Stimulated activated CD4-positive, alpha-beta T cell treated with anti-CD3 and anti-CD28 coated beads, TNF-alpha, amount 100 ng/mL, for 48 hours (primary cell): ENCODE measurements around the gene PAK1IP1.
A peak's percentile ranks its signal among the peaks of the same experiment; 100 is the strongest.

ENCODE experiments used
- DNase-seq, 3 donors: peaks; one replicate each; pipeline ENCODE4 v3.0.0-alpha.2; 2020; ENCODE audit warnings: low read depth in 3 of 3

PAK1IP1 gene

DNA sequence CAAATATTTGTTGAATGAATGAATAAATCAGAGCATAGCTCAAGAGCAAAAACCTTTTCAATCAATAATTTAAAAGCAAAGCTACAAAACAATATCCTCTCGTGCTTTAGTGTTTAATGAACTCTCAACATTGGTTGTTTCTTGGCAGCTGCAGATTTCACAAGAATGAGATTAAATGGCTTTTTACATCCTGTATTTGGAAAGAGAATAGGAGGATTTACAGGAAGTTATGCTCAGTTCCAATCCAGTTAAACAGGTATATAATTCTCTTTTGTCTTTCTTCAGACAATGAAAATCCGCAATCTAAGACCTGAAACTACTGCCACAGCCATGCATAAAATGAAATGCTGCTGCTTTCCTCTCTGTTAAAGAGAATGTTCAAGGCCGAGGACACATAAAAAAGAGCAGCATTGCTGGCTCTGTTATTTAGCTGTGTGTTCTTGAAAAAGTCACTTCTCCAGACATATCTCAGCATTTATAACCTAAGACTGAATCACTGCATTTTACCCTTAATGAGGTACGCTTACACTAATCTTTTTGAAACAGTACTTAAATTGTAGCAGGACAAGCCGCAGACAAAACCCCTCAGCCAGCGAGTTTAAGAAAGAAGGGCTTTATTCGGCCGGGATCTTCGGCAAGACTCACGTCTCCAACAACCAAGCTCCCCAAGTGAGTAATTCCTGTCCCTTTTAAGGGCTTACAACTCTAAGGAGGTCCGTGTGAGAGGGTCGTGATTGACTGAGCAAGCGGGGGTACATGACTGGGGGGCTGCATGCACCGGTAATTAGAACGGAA is 3.9 kb upstream of the PAK1IP1 start:
- DNase-seq: no peak

DNA sequence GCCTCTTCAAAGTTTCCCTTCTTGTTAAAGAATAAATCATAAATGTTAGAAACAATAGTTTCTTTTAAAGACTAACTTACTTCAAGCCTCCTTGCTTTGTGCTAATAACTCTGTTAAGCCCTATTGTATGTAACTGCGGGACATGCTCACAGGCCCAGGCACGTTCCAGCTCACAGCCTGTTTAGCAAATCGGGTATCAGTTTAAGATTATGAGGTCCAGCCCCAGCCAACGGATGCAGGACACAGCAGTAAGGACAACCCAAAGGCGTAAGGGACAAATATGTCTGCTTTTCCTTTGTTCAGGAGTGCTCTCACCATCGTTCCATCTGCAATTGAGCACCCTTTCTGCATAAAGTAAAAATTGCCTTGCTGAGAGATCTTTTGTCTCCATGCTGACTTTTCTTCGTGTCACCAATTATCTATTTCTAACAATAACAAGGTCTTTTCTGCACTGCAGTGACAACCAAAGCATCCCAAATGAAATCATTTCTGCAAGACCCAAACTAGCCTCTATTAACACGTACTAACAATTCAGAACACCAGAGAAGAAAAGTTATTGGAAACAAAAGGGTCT is 1.7 kb upstream of the PAK1IP1 start:
- DNase-seq: no peak

DNA sequence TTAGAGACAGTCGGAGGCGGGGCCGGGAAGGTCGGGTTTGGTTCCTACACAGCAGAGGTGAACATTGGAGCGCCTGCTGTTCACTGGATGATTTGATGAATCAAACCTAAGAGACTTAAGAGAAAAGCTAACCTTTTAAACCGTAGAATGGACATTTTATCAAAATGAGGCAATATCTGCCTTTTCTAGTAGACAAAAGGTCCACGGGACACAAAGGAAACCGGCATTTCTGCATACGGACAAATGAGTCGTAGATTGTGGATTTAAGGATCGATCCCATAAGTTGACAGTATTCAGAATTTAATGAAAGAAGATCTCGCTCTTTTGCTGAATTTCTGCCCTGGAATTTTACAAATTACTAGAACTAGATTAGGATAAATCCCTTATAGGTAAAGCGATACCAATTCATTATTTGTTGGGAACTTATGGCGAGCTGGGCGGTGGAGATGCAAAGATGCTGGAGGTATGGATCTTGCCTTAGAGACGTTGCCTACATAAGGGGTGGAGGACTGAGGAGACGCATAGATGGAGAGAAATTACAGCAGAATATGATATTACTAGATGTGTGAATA is 400 bp downstream of the PAK1IP1 start:
- DNase-seq: no peak

DNA sequence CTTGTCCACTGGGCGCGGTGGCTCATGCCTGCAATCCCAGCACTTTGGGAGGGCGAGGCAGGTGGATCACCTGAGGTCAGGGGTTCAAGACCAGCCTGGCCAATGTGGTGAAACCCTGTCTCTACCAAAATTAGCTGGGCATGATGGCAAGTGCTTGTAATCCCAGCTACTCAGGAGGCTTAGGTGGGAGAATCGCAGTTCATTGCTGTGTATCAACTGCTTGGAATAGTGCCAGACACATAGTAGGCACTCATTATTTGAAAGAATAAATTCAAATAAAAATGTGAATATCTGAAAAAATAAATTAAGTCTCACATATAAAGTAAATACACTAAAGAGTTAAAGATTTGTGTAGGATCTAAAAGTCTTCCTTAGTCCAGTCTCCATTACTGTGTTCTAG is 1.9 kb downstream of the PAK1IP1 start:
- no peak for DNase-seq

DNA sequence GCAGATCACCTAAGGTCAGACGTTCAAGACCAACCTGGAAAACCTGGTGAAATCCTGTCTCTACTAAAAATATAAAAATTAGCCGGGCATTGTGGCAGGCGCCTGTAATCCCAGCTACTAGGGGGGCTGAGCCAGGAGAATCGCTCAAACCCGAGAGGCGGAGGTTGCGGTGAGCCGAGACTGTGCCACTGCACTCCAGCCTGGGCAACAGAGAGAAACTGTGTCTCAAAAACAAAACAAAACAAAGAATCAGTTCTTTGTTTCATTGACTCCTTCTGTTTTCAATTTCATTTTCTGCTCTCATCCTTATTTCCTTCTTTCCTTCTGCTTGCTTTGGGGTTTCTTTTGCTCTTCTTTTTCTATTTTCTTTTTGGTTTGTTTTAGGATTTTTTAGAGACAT is 19.2 kb downstream of the PAK1IP1 start:
- no peak for DNase-seq

DNA sequence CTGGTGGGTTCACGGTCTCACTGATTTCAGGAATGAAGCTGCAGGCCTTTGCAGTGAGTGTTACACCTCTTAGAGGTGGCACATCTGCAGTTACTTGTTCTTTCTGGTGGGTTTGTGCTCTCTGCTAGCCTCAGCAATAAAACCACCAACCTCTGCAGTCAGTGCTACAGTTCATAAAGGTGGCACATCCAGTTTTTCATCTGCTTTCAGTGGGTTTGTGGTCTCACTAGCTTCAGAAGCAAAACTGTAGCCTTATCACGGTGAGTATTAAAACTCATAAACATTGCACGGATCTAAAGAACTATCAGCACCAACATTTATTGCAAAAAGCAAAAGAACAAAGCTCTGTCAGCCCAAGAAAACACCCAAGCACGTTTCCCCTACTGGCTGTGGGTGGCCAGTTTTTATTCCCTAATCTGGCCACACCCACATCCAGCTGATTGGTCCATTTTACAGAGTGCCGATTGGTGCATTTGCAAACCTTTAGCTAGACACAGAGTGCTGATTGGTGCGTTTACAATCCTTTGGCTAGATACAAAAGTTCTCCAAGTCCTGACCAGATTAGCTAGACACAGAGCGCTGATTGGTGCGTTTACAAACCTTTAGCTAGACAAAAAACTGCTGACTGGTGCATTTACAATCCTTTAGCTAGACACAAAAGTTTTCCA is 24.7 kb downstream of the PAK1IP1 start:
- peak in 2 of 3 donors; percentile 35 to 56 for DNase-seq

DNA sequence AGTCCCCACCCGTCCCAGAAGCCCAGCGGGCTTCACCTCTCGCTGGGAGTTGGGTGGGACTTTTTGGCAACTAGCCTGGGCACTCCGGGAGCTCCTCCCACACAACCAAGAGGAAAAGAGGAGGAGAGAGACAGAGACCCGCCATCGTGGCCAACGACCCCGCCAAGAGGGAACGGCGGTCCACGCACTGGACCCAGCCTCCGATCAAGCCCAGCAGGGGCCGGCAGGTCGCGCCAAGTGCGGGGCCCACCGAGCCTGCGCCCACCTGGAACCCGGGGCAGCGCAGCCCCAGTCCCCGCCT is 25.1 kb downstream of the PAK1IP1 start:
- DNase-seq: no peak

DNA sequence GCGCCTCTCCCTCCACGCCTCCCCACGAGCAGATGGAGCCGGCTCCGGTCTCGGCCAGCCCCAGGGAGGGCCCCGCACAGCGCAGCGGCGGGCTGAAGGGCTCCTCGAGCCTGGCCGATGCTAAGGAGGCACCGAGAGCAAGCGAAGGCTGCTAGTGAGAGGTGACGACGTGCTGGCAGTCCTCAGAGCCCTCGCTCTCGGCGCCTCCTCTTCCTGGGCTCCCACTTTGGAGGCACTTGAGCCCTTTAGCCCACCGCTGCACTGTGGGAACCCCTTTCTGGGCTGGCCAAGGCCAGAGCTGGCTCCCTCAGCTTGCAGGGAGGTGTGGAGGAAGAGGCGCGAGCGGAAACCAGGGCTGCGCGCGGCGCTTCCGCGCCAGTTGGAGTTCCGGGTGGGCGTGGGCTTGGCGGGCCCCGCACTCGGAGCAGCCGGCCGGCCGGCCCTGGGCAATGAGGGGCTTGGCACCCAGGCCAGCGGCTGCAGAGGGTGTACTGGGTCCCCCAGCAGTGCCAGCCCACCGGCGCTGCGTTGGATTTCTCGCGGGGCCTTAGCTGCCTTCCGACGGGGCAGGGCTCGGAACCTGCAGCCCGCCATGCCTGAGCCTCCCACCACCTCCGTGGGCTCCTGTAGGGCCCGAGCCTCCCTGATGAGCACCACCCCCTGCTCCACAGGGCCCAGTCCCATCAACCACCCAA is 25.6 kb downstream of the PAK1IP1 start:
- DNase-seq: peak in 2 of 3 donors; percentile 11 to 43

DNA sequence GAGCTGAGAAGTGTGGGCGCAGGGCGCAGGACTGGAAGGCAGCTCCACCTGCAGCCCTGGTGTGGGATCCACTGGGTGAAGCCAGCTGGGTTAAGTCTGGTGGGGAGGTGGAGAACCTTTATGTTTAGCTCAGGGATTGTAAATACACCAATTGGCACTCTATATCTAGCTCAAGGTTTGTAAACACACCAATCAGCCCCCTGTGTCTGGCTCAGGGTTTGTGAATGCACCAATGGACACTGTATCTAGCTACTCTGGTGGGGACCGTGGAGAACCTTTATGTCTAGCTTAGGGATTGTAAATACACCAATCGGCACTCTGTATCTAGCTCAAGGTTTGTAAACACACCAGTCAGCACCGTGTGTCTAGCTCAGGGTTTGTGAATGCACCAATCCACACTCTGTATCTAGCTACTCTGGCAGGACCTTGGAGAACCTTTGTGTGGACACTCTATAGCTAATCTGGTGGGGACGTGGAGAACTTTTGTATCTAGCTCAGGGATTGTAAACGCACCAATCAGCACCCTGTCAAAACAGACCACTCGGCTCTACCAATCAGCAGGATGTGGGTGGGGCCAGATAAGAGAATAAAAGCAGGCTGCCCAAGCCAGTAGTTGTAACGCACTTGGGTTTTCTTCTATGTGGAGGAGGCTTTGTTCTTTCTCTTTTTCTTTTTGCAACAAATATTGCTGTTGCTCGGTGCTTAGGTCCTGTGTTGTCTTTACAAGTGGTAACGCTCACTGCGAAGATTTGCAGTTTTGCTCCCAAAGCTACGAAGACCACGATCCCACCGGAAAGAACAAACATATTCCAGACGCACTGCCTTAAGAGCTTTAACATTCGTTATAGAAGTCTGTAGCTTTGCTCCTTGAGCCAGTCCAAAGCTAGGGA is 26.4 kb downstream of the PAK1IP1 start:
- peak in 1 of 3 donors; percentile 21 for DNase-seq

DNA sequence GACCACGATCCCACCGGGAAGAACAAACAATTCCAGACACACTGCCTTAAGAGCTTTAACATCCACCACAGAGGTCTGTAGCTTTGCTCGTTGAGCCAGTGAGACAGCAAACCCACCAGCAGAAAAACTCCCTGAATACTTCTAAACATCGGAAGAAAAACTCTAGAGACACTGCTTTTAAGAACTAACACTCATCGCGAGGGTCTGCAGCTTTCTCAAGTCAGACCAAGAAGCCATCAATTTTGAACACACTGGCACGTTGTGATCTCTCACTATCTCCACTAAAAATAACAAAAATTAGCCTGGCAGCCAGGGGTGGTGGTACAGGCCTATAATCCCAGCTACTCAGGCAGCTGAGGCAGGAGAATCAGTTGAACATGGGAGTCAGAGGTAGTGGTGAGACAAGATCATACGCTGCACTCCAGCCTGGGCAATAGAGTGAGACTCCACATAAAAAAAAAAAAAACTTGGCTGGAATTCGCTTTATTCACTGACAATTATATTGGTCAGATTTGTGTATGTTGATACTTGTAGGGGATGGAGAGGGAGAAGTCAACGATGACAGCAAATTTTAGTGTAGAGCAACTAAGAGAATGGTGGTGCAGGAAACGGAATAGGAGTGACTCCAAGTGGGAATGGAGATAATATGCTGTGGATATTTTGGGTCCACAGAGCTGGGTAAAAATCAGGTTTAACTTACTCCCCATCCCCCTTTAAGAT is 27.2 kb downstream of the PAK1IP1 start:
- no peak for DNase-seq

DNA sequence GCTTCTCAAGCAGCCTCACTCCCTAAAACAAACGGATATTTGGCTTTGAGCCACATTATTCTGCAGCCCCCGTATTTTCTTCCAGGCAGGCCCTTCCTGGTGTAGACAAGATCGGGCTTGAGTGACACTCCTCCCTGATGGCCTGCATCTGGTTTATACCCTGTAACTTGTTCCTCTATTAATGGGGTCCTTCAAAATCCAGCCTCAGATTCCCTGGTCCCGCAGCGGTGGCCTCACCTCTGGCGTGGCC is 27.7 kb downstream of the PAK1IP1 start:
- no peak for DNase-seq

DNA sequence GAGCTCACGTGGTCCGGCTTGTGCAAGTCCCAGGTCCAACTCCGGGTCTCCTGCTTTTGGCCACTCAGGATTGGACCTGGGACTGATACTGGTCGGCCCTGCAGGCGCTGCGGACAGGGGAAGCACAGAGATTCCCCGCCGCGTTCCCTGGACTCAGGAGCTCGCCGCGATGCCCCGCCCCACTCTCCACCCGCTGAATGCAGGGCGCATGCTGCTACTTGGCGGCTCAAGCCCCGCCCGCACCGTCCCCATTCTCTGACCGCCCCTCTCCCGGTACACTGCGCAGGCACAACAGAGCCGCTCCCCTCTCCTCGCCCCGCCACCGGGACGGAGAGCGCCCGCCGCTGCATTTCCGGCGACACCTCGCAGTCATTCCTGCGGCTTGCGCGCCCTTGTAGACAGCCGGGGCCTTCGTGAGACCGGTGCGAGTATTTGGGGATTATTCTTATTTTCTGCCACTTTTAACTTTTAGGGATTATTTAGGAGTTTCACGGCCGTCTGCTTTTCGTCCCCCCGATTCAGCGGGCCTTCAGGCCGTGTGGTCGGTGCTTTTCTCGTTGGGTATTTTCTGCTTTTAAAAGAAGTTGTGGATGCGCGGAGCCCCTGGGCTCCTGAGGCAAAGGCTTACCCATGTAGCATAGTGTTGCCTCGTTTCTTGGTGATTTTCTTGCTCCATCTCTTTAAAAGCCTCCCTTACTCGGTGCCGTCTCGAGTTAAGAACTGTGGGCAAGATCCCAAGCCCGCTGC is 28.2 kb downstream of the PAK1IP1 start, which contains the start of gene TMEM14C:
TMEM14C (plus strand) TSS at position 251 of the 747 bp plus-strand sequence. CDS start 1,544 bp downstream, outside the sequence.
- peak; percentile 76 to 93 (median 79) for DNase-seq

DNA sequence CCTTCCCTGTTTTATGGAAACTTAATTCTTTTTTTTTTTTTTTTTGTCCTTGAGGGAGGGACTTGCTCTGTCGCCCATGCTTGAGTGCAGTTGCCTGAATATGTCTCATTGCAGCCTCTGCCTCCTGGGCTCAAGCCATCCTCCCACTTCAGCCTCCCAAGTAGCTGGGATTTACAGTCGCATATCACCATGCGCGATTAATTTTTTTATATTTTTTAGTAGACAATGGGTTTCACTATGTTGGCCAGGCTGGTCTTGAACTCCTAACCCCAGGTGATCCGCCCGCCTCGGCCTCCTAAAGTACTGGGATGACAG is 28.8 kb downstream of the PAK1IP1 start:
- DNase-seq: no peak

DNA sequence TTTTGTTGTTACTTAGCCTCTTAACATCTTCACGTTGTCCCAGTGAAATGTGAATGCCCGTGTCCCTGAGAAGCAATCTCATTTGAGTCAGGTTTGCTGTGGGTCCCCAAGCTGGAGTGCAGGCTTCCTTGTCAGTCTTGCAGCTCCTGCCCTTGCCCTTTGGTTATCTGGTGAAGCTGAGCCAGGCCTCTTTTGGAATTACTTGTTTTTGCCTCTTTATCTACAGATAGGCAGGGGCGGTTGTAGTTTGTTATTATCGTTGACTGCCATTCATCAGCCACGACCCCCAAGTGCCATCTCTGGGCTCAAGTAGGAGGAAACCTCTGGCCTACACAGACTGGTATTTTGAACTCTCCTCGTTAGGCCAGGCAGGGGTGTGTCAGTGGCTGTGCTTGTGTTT is 30.3 kb downstream of the PAK1IP1 start:
- no peak for DNase-seq

DNA sequence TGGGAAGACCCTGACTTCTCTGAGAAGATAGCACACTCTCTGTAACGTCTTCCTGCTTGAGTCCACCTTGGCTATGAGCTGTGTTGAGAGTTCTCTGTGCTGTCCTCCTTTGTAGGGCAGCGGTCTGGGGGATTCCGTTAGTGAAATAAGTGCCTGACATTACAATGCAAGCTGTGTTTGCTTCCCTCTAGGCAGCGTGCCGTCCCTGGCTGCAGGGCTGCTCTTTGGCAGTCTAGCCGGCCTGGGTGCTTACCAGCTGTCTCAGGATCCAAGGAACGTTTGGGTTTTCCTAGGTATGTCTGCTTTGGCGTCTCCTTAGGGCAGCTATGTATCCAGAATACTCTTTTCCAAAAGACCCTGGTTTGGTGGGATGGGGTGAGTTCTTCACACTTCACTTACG is 30.9 kb downstream of the PAK1IP1 start:
- no peak for DNase-seq

DNA sequence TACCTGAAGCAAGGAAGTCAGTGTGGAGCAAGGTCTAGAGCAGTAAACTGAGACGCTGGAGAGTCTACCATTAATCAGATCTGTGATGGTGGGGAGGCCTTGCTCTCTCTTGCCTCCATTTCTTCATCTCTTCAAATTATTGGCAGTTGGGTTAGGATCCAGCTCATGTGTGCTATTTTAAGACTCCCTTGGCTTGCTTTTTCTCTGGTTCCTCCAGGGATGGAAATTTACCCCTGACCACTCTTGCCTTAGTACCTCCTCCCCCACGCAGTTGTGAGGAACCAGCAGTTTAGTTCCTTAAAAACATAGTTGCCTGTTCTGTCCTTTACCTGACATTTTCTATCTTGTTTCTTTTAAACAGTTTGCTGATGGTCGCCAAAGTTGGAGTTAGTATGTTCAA is 35.5 kb downstream of the PAK1IP1 start:
- DNase-seq: no peak

DNA sequence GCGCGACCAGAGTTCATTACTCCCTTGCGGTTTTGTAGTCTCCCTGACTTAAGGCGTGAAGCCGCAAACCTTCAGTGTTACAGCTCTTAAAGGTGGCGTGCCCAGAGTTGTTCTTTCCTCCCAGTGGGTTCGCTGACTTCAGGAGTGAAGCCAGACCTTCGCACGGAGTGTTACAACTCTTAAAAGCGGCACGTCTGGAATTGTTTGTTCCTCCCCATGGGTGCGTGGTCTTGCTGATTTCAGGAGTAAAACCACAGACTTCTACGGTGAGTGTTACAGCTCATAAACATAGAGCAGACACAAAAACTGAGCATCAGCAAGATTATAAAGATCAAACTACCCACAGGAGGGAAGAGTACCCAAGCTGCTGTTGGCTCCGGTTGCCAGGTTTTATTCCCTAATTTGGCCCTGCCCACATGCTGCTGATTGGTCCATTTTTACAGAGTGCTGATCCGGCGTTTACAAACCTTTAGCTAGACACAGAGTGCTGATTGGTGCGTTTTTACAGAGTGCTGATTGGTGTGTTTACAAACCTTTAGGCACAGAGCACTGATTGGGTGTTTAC is 38.5 kb downstream of the PAK1IP1 start:
- no peak for DNase-seq

DNA sequence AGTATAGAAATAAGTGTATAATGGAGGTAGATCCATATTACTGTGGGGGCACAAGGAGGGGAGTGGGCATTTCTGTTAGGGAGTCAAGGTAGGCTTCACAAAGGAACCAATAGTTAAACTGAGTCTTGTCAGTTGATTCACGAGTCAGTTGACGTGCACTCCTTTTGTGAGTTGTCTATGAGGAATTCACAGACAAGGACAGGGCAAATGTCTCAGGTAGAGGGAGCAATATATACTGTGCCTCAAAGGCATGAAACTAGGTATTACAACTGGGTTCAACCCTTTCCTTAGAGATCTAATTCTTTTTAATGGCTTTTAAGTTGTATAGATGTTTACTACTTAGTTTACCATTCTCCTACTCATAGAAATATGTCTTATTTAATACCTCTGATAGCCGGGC is 39.1 kb downstream of the PAK1IP1 start:
- DNase-seq: no peak

DNA sequence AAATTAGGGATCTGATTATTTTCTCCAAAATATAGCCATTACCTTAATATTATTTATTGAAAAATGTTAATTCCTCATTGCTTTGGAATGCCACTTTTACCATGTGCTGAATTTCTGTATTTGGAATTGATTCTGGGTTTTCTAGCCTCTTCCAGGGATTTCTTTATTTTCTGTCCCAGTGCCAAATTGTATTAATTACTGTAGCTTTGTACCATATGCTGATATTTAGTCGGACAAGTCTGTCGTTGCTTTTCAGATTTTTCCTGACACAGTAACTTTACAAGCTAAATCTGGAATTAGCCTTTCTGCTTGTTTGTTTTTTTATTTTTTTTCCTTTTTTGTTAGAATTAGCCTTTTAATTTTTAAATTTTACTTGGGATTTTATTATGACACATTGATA is 42.0 kb downstream of the PAK1IP1 start:
- DNase-seq: no peak

DNA sequence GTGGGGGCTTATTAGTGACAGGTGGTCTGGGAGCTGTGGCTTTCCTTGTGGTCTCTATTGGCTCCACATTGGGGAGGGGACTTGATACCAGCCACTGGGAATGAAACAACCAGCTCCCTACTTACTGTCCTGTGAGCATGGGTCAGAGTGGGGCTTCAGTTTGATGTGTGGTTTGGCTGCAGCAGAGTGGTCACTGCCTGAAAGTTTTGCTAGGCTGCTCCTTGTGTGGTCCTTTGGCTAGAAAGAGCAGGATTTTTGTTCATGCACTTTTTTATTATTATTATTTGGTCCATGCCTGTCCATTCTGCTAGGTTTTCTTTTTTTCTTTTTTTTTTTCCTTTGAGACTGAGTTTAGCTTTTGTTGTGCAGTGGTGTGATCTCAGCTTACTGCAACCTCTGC is 45.3 kb downstream of the PAK1IP1 start:
- no peak for DNase-seq
